Measurements from ENCODE around the gene KIF11.

- no peak for TF ChIP-seq CTCF (IDR thresholded peaks at IDR 0.05; ENCODE audit: low read depth, low read length, poor library complexity, severe bottlenecking)
- no peak; the same call in 1 of the 2 replicates for TF ChIP-seq EZH2phosphoT487 (IDR thresholded peaks at IDR 0.05; ENCODE audit: borderline replicate concordance, low read length)
These were observed 99.2 kb downstream of the KIF11 start for GRCh38 chr10:92692080-92692671.

Measured in DOHH2 (cell line).